ENCODE data around the gene HSD11B1. TPM values are rescaled to one million over a fixed set of nuclear protein-coding genes. Genes with fewer than 3 reads are reported as not detected.
"Not testable (repeated sequence)": the region's sequence is repeated elsewhere in the genome, so short reads cannot be mapped to it uniquely, and the experiment has no call there.

The HSD11B1 gene
- total RNA-seq, 4 donors from 2014 or later, result 1.1 to 20.7 (median 2.4) TPM

- no peak for DNase-seq
- Histone ChIP-seq H3K9me3 (no peaks in the 10 kb centered on the region), H3K4me1 (peaks cover 3 to 6% of the 10 kb centered on the region in 2 donors), H3K36me3 (no peaks in the 10 kb centered on the region), H3K27ac (no peak overlapping the region), H3K4me3 (replicated peaks in 1 of 3) (no peak overlapping the region), H3K27me3 (no peaks in the 10 kb centered on the region)
- WGBS, 2 donors, result 85 to 86% methylated on average over 3 of the region's 3 CpGs
- intact Hi-C loops (cut with DNase I), result loop anchor here (5.0 to 10.0 kb wide), 2 partner anchors 86 to 114 kb away; no protein-coding TSS in a partner anchor
- TF ChIP-seq, protein P1, sequence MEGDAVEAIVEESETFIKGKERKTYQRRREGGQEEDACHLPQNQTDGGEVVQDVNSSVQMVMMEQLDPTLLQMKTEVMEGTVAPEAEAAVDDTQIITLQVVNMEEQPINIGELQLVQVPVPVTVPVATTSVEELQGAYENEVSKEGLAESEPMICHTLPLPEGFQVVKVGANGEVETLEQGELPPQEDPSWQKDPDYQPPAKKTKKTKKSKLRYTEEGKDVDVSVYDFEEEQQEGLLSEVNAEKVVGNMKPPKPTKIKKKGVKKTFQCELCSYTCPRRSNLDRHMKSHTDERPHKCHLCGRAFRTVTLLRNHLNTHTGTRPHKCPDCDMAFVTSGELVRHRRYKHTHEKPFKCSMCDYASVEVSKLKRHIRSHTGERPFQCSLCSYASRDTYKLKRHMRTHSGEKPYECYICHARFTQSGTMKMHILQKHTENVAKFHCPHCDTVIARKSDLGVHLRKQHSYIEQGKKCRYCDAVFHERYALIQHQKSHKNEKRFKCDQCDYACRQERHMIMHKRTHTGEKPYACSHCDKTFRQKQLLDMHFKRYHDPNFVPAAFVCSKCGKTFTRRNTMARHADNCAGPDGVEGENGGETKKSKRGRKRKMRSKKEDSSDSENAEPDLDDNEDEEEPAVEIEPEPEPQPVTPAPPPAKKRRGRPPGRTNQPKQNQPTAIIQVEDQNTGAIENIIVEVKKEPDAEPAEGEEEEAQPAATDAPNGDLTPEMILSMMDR (IDR thresholded peaks at IDR 0.05), result no peak
- no peak for TF ChIP-seq POLR2A (IDR thresholded peaks at IDR 0.05)
These were observed 13.4 kb upstream of the HSD11B1 start for GRCh38 chr1:209691237-209691636.

DNA sequence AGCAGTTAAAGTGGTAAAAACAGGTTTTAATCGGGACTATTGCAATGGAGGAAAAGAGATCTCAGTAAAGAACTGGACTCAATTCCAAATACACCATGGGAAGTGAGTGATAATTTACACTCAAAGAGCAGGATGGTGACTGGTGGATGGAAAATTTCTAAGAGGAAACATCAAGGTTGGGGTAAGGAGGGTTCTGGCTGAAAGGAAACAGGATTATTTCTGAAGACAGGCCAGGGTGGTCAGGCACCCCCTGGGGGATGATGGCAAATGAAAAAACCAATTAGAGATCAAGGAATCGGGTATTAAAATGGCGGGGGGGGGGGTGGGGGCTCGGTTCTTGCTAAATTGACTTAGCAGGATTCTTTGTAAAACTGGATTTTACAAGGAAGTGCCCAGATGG is 12.3 kb upstream of the HSD11B1 start:
- intact Hi-C loops (cut with DNase I), result loop anchor here (5.0 to 10.0 kb wide), 2 partner anchors 87 to 115 kb away; no protein-coding TSS in a partner anchor
- Histone ChIP-seq H3K4me1 (peaks cover under 1% of the 10 kb centered on the region in 2 donors), H3K36me3 (no peaks in the 10 kb centered on the region), H3K27me3 (no peaks in the 10 kb centered on the region), H3K9me3 (no peaks in the 10 kb centered on the region), H3K4me3 (replicated peaks in 1 of 3) (no peak overlapping the region), H3K27ac (no peak overlapping the region)
- DNase-seq, result no peak
- 49 to 61% methylated on average over 4 of the region's 4 CpGs for WGBS, 2 donors
- TF ChIP-seq, protein P1 (IDR thresholded peaks at IDR 0.05), result no peak
- no peak for TF ChIP-seq POLR2A (IDR thresholded peaks at IDR 0.05)

- Histone ChIP-seq H3K4me3 (replicated peaks in 1 of 3) (no peak overlapping the region), H3K9me3 (no peaks in the 10 kb centered on the region), H3K27ac (no peak overlapping the region), H3K27me3 (no peaks in the 10 kb centered on the region), H3K4me1 (no peaks in the 10 kb centered on the region), H3K36me3 (no peaks in the 10 kb centered on the region)
- WGBS, 2 donors, result 1% methylated on average over 3 of the region's 3 CpGs
- intact Hi-C loops (cut with DNase I), result loop anchor here (5.0 to 10.0 kb wide), 2 partner anchors 88 to 116 kb away; no protein-coding TSS in a partner anchor
- peak; percentile 61 to 76 for DNase-seq
- no peak for TF ChIP-seq POLR2A (IDR thresholded peaks at IDR 0.05)
- TF ChIP-seq, protein P1 (IDR thresholded peaks at IDR 0.05), result peak; percentile 62 to 89 (median 79)
These were observed 11.7 kb upstream of the HSD11B1 start for GRCh38 chr1:209692745-209693504.

DNA sequence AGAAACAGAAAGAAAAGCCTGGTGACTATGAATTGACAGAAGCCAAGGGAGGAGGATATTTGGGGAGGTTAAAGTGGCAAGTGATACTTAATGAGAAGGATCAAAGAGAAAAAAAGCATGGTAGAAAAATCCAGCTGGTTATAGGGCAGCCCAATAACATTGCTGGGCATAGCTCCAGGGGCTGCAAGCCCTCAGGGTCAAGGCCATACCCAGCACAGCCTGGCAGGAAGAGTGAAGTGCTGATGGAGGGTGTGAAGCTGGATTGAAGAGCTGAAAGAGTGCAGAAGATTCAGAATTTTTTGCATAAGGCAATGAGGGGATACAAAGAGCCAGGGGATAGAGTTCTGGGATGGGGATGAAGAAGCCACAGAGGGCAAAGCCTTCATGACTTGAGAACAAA is 8.0 kb upstream of the HSD11B1 start:
- Histone ChIP-seq H3K4me1 (no peaks in the 10 kb centered on the region), H3K27ac (no peak overlapping the region), H3K9me3 (no peaks in the 10 kb centered on the region), H3K27me3 (no peaks in the 10 kb centered on the region), H3K36me3 (no peaks in the 10 kb centered on the region), H3K4me3 (replicated peaks in 1 of 3) (no peak overlapping the region)
- TF ChIP-seq POLR2A (IDR thresholded peaks at IDR 0.05), result no peak
- TF ChIP-seq, protein P1 (IDR thresholded peaks at IDR 0.05), result no peak
- intact Hi-C loops (cut with DNase I), result loop anchor here (10.0 kb wide), 1 partner anchor 92 kb away; no protein-coding TSS in a partner anchor
- no peak for DNase-seq

DNA sequence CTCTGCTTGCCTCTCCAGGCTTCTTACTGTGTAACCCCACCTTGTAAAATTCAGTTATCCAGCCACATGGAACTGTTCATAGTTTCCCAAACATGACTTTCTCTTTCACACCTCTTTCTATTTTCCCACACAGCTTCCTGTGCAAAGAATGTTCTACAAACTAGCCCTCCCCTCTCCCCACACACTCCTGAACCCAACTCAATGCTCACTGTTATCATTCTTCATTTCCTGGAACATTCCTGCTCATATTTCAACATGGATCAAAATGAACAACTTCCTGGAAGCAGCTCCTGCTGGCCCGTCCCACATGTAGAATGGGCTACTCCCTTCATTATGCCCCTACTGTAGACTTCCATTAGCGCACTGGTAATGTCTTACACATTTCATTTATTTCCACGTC is 7.5 kb upstream of the HSD11B1 start:
- Histone ChIP-seq H3K4me3 (replicated peaks in 1 of 3) (no peak overlapping the region), H3K27ac (no peak overlapping the region), H3K4me1 (no peaks in the 10 kb centered on the region), H3K27me3 (no peaks in the 10 kb centered on the region), H3K9me3 (no peaks in the 10 kb centered on the region), H3K36me3 (no peaks in the 10 kb centered on the region)
- 90 to 91% methylated on average over 3 of the region's 3 CpGs for WGBS, 2 donors
- intact Hi-C loops (cut with DNase I), result loop anchor here (10.0 kb wide), 1 partner anchor 92 kb away; no protein-coding TSS in a partner anchor
- no peak for TF ChIP-seq POLR2A (IDR thresholded peaks at IDR 0.05)
- TF ChIP-seq, protein P1 (IDR thresholded peaks at IDR 0.05), result no peak
- DNase-seq, result no peak

DNA sequence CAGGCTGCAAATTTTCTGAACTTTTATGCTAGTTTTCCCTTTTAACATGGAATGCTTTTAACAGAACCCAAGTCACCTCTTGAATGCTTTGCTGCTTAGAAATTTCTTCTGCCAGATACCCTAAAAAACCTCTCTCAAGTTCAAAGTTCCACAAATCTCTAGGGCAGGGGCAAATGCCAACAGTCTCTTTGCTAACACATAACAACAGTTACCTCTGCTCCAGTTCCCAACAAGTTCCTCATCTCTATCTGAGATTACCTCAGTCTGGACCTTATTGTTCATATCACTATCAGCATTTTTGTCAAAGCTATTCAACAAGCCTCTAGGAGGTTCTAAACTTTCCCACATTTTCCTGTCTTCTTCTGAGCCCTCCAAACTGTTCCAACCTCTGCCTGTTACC is 4.0 kb upstream of the HSD11B1 start:
- H3K4me3 ChIP-seq (replicated peaks in 1 of 3); H3K27ac ChIP-seq; H3K4me1 ChIP-seq; DNase-seq; H3K36me3 ChIP-seq; H3K9me3 ChIP-seq; H3K27me3 ChIP-seq; intact Hi-C loops (cut with DNase I): not testable (repeated sequence)
